Pancreas (tissue), 10 donors: ENCODE results near the gene USP3. TPM values are rescaled to one million over a fixed set of nuclear protein-coding genes. Genes with fewer than 3 reads are reported as not detected.
A peak's percentile ranks its signal among the peaks of the same experiment; 100 is the strongest.

Experiments used
- ATAC-seq, 4 donors: fragments of 200-7000 bp; cut with Tn5 transposase; one replicate each; pipeline versions ENCODE4 v1.8.0 to v1.9.1; 2020; ENCODE audit warnings: mild to moderate bottlenecking in 4 of 4, moderate library complexity in 4 of 4
- DNase-seq, 6 donors: peaks; one replicate each; pipeline ENCODE4 v3.0.0-alpha.2; 2020
- FAIRE-seq: peaks from 2 replicates; lab custom pipeline; 2012; peaks lifted over from hg19 to GRCh38; lab: Jason Lieb, UNC
- H3K27ac ChIP-seq, 4 donors: fragments of 200-600 bp; sonication (generic); 1 replicate in 3 of 4; 2 replicates in 1 of 4; pipeline versions ENCODE4 v1.5.0 to v1.8.0; 2020
- H3K27me3 ChIP-seq, 4 donors: fragments of 200-600 bp; one replicate each; pipeline ENCODE4 v1.8.0; 2021
- H3K36me3 ChIP-seq, 3 donors: fragments of 200-600 bp; sonication (generic) in 1 of 3; one replicate each; pipeline versions ENCODE4 v1.5.0 to v1.8.0; 2020 to 2021
- H3K4me1 ChIP-seq, 3 donors: fragments of 200-600 bp; one replicate each; pipeline ENCODE4 v1.8.0; 2021
- H3K4me3 ChIP-seq, 4 donors: fragments of 200-600 bp; sonication (generic) in 2 of 4; one replicate each; pipeline versions ENCODE4 v1.5.0 to v1.8.0; 2020 to 2021
- H3K9me3 ChIP-seq, 4 donors: fragments of 200-600 bp; one replicate each; pipeline ENCODE4 v1.8.0; 2021
- WGBS, 2 donors: extraction: QIAGEN DNeasy Blood & Tissue Kit; methylation state at CpG; one replicate each; pipeline ENCODE4 v1.1.7; 2013; 5-methylcytosine and 5-hydroxymethylcytosine counted together
- intact Hi-C, 3 donors: fragments of 100-400 bp; cut with DNase I; formaldehyde crosslinking; loops; one replicate each; pipeline versions ENCODE4 v1.11.1 to v1.14.2; 2022
- polyA plus RNA-seq, 2 donors: library from polyadenylated mRNA; stranded (reverse); fragments of 200-250 nt; gene quantifications; one replicate each; pipeline ENCODE4 v1.2.3, GENCODE V29; 2013
- total RNA-seq, 6 donors: library from RNA; stranded (reverse); fragmentation: NEBNext Ultra II Directional in 4 of 6; extraction: Animal tissue kit (Norgen Biotek cat#: 25700) in 4 of 6; gene quantifications; one replicate each; pipeline versions ENCODE4 v1.2.1 to v1.2.4, GENCODE V29; 2021 to 2023
- TF ChIP-seq, protein P1 (sequence below), 4 donors: fragments of 200-600 bp; sonication (generic) in 3 of 4; IDR thresholded peaks; one replicate each; pipeline versions ENCODE4 v1.5.0 to v1.8.0; 2021; ENCODE audit warnings: antibody characterized with exemption in 4 of 4
- donor health status: healthy with polysubstance abuse.
- donor health status: DM: no; HTN: no; CAD: no; lungs with moderate emphysema.
- donor health status: DM: no; HTN: no; CAD: no.
- donor health status: control.
- donor health status: control.
- donor health status: Bipolar disorder and iron deficiency.
- donor health status: DM: yes; HTN: yes; CAD: no.
- donor health status: DM: no; HTN: no; CAD: no.
- donor health status: DM: no; HTN: no; CAD: no.
- donor health status: DM: yes; HTN: yes; CAD: no.

USP3 gene
- total and polyA plus RNA-seq, 8 donors = 28.5 to 50.8 (median 41.2) TPM

DNA sequence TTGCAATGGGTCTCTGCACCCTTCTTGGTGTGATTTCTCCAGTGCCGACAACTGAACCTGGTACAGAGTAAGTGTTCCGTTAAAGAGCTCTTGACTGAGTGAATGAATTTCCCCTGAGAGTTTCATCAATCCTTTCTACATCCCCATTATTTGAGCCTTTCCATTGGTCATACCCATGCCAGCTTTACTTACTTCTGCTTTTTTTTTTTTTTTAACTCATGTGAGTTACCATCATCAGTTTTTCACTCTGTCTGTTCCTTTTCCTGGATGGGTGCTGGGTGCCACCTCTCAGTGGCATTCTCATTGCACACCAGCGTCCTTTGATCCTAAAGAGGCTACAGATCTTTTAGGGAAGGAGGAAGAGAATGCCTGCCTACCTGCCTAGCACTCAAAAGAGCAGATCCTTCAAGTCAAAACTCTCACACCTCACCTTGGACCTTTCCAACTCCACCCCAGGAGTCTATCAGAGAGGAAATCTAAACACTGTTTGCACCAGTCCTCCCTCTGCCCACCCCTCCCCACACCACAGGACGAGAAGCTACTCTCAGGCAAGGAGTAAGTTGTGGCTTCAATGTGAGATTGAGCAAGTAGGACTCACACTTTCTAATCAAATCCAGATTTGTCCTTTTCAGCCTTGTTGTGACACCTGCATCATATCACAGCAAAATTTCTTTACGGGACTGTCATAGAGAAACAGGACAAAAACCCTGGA is 13.1 kb upstream of the USP3 start:
- no peak for FAIRE-seq
- Histone ChIP-seq H3K27ac (peak overlapping the region in 1 of 4 donors; percentile 47), H3K4me3 (no peak overlapping the region), H3K9me3 (no peaks in the 10 kb centered on the region), H3K27me3 (no peaks in the 10 kb centered on the region), H3K4me1 (peaks cover 0 to 5% (median 0%) of the 10 kb centered on the region in 3 donors), H3K36me3 (no peaks in the 10 kb centered on the region)
- WGBS, 2 donors = 82 to 90% methylated on average over 5 of the region's 5 CpGs
- peak in 2 of 4 donors; percentile 39 to 42 for ATAC-seq
- TF ChIP-seq, protein P1, sequence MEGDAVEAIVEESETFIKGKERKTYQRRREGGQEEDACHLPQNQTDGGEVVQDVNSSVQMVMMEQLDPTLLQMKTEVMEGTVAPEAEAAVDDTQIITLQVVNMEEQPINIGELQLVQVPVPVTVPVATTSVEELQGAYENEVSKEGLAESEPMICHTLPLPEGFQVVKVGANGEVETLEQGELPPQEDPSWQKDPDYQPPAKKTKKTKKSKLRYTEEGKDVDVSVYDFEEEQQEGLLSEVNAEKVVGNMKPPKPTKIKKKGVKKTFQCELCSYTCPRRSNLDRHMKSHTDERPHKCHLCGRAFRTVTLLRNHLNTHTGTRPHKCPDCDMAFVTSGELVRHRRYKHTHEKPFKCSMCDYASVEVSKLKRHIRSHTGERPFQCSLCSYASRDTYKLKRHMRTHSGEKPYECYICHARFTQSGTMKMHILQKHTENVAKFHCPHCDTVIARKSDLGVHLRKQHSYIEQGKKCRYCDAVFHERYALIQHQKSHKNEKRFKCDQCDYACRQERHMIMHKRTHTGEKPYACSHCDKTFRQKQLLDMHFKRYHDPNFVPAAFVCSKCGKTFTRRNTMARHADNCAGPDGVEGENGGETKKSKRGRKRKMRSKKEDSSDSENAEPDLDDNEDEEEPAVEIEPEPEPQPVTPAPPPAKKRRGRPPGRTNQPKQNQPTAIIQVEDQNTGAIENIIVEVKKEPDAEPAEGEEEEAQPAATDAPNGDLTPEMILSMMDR (IDR thresholded peaks at IDR 0.05) = no peak
- intact Hi-C loops = loop anchor here in 1 of 3 donors (10.0 kb wide), 1 partner anchor 104 kb away; the partner anchor contains the start of gene FBXL22
- DNase-seq = no peak

DNA sequence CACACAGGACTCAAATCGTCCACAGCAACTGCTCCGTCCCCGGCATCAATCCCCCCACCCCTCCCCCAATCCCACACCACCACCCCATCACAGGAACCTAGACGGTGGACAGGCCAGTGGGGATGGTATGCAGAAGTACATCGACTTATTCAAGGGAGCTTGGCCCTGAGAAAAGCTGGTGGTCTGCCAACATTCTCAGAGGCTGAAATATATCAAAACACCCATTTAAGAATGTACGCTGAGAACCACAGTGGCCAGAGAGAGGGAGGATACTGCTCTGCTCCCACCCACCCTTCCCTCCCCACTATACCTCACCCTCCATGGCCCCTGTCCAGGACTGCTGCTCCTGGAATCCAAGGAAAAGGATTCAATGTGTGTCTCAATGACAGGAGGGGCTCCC is 12.4 kb upstream of the USP3 start:
- ATAC-seq (no peak), FAIRE-seq (no peak), DNase-seq (no peak)
- H3K4me1 ChIP-seq = peaks cover 0 to 2% (median 0%) of the 10 kb centered on the region in 3 donors
- no peak overlapping the region for H3K27ac ChIP-seq
- TF ChIP-seq, protein P1 (IDR thresholded peaks at IDR 0.05) = no peak
- intact Hi-C loops = loop anchor here in 1 of 3 donors (10.0 kb wide), 1 partner anchor 103 kb away; the partner anchor contains the start of gene FBXL22
- 64 to 71% methylated on average over 6 of the region's 6 CpGs for WGBS, 2 donors
- H3K36me3 ChIP-seq = no peaks in the 10 kb centered on the region
- no peaks in the 10 kb centered on the region for H3K27me3 ChIP-seq
- H3K9me3 ChIP-seq = no peaks in the 10 kb centered on the region
- no peak overlapping the region for H3K4me3 ChIP-seq

DNA sequence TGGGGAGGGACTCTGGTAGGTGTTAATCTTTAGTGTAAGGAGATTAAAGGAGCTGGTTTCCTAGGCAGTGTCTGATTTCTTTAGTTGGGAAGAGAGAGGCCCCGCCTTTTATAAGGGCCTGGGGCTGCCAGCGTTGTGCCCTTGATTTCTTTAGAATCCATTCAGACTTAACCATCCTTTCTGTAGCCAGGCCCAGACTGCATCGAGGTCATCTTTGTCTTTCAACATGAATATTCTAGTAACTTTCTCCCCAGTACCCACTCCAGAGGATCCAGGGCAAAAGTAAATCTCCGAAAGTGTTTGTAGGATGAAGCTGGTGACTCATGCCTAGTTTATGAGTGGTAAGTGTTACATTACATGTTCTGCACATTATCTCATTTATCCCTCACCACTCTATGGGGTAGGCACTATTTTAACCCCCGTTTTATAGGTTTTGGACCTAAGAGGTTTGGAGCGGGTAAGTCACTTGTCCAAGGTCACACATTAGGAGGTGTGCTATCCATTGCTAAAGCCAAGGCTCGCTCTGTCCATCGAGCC is 11.8 kb upstream of the USP3 start:
- intact Hi-C loops = loop anchor here in 1 of 3 donors (10.0 kb wide), 1 partner anchor 102 kb away; the partner anchor contains the start of gene FBXL22
- Histone ChIP-seq H3K36me3 (no peaks in the 10 kb centered on the region), H3K27ac (no peak overlapping the region), H3K4me1 (peaks cover 0 to 6% (median 0%) of the 10 kb centered on the region in 3 donors), H3K4me3 (no peak overlapping the region), H3K27me3 (no peaks in the 10 kb centered on the region), H3K9me3 (no peaks in the 10 kb centered on the region)
- FAIRE-seq (no peak), ATAC-seq (no peak), DNase-seq (no peak)
- 78 to 84% methylated on average over 8 of the region's 8 CpGs for WGBS, 2 donors
- TF ChIP-seq, protein P1 (IDR thresholded peaks at IDR 0.05) = no peak

DNA sequence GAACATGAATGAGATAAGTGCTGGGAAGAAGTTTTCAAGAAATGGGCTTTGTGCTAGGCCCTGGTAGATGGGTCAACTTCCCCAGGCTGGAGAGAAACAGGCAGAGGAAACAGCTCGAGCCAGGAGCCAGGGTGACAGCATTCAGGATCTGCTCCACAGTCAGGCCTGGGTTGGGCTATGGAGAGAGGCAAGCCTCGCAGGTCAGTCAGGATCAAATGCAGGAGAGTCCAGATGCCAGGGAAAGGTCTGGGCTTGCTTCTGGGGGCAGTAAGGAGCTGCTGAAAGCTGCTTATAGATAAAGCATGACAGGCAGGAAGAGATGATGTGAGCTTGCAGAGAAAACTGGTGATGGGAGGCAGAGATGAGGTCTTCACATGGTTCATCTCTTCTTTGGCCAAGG is 11.0 kb upstream of the USP3 start:
- FAIRE-seq (no peak), ATAC-seq (no peak), DNase-seq (no peak)
- Histone ChIP-seq H3K27me3 (no peaks in the 10 kb centered on the region), H3K4me1 (peaks cover 0 to 12% (median 0%) of the 10 kb centered on the region in 3 donors), H3K9me3 (no peaks in the 10 kb centered on the region), H3K36me3 (no peaks in the 10 kb centered on the region), H3K4me3 (no peak overlapping the region), H3K27ac (no peak overlapping the region)
- intact Hi-C loops = loop anchor here in 1 of 3 donors (10.0 kb wide), 1 partner anchor 101 kb away; the partner anchor contains the start of gene FBXL22
- TF ChIP-seq, protein P1 (IDR thresholded peaks at IDR 0.05) = no peak
- WGBS, 2 donors = 77 to 84% methylated on average over 2 of the region's 2 CpGs
